GM12878 (cell line): ENCODE data around the gene NPLOC4.

Source experiments
- ATF7 ChIP-seq: fragments of 450-650 bp; IDR thresholded peaks from 2 replicates; pipeline ENCODE4 v1.6.1; 2016; ENCODE audit warnings: low read depth, mild to moderate bottlenecking
- POLR2A ChIP-seq: IDR thresholded peaks from 2 replicates; pipeline ENCODE4 v1.6.1; 2011; ENCODE audit warnings: low read depth, mild to moderate bottlenecking, low read length
- POLR2AphosphoS5 ChIP-seq: IDR thresholded peaks from 2 replicates; pipeline ENCODE4 v1.6.1; 2011; ENCODE audit warnings: mild to moderate bottlenecking, low read length, inconsistent platforms
- SREBF1 ChIP-seq: IDR thresholded peaks from 2 replicates; pipeline ENCODE4 v1.6.1; 2012; ENCODE audit warnings: mild to moderate bottlenecking, low read length
- TF ChIP-seq, protein P1 (sequence below), 3 experiments: IDR thresholded peaks in 2 of 3; conservative IDR thresholded peaks in 1 of 3; 2 replicates each; pipeline ENCODE4 v1.5.1; 2011; ENCODE audit warnings: low read depth in 3 of 3, low read length in 3 of 3, mild to moderate bottlenecking in 3 of 3, control low read depth in 2 of 3, moderate library complexity in 2 of 3, inconsistent platforms in 1 of 3, mixed read lengths in 1 of 3; ENCODE audit not compliant: control insufficient read depth in 2 of 3, insufficient read depth in 1 of 3; ENCODE audit errors: extremely low read depth in 1 of 3

DNA sequence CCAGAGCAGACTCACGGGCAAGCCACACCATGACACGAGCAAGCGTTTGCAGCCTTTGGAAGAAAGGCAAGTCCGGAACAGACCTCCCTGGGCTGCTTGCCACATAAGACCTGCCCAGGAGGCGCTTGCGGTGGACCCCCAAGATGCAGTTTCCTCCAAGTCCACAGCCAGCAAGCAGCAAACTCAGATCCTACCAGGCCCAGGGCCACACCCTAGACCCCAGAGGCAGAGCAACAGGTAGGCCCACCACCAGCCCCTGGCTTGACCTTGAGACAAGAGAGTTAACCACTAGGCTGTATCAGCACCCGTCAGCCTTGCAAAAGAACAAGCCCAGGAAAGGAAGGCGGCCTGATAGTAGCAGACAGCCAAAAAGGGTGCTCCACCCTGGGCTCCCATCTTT is 87.1 kb downstream of the NPLOC4 start:
- no peak for TF ChIP-seq SREBF1
- TF ChIP-seq POLR2AphosphoS5 = no peak
- no peak for TF ChIP-seq ATF7
- TF ChIP-seq, protein P1, sequence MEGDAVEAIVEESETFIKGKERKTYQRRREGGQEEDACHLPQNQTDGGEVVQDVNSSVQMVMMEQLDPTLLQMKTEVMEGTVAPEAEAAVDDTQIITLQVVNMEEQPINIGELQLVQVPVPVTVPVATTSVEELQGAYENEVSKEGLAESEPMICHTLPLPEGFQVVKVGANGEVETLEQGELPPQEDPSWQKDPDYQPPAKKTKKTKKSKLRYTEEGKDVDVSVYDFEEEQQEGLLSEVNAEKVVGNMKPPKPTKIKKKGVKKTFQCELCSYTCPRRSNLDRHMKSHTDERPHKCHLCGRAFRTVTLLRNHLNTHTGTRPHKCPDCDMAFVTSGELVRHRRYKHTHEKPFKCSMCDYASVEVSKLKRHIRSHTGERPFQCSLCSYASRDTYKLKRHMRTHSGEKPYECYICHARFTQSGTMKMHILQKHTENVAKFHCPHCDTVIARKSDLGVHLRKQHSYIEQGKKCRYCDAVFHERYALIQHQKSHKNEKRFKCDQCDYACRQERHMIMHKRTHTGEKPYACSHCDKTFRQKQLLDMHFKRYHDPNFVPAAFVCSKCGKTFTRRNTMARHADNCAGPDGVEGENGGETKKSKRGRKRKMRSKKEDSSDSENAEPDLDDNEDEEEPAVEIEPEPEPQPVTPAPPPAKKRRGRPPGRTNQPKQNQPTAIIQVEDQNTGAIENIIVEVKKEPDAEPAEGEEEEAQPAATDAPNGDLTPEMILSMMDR (IDR thresholded peaks at IDR 0.05 in 2 of 3, conservative IDR thresholded peaks at IDR 0.05 in 1 of 3; ENCODE audit: control insufficient read depth in 2 of 3, extremely low read depth in 1 of 3, insufficient read depth in 1 of 3, low read depth in 3 of 3, low read length in 3 of 3) = no peak
- TF ChIP-seq POLR2A = no peak
